ENCODE measurements around the gene FRRS1L. TPM values are rescaled to one million over a fixed set of nuclear protein-coding genes. Genes with fewer than 3 reads are reported as not detected.

FRRS1L gene
- total and polyA plus RNA-seq, 2 of the 13 experiments (the other 11 are each of a cell fraction or from before 2014, with no cell fraction given) = 0.02 to 0.03 TPM

GRCh38 chr9:109082091-109082620 lies 84.9 kb downstream of the FRRS1L start (continued):
- TF ChIP-seq KLF16 (CRISPR knock-in tag; IDR thresholded peaks at IDR 0.05) = peak in 1 of 2 experiments; percentile 70; a peak in 2 of 4 replicates
- TF ChIP-seq RARA (CRISPR knock-in tag; IDR thresholded peaks at IDR 0.05) = peak; percentile 87
- 0 out of 2 replicates have a peak, but pooled peaks have one; percentile 25 for TF ChIP-seq KLF6 (CRISPR knock-in tag; IDR thresholded peaks at IDR 0.05)
- peak; percentile 86 for TF ChIP-seq RXRB (CRISPR knock-in tag; IDR thresholded peaks at IDR 0.05; ENCODE audit: borderline replicate concordance)

Small RNAs within 50 kb of the gene (small RNA-seq; reads per million reads assigned to genes)
- 0 to 1.9 (median 0.65) reads per million in 3 experiments for gene RNU6-984P (ENCODE audit: insufficient read depth in 2 of 3, insufficient read length in 3 of 3, low read depth in 2 of 3, low replicate concordance in 1 of 3)

Other genes starting within 250 kb of the FRRS1L start
- gene ELP1, start 233.1 kb downstream of the FRRS1L start, total RNA-seq (2016; rRNA removed; fragmentation: Illumina TruSeq; extraction: Trizol) = 275 and 437 TPM in 2 replicates
- 137 and 157 TPM in 2 replicates for gene ELP1, start 233.1 kb downstream of the FRRS1L start, polyA plus RNA-seq (2011; rRNA removed)
- 10.2 and 16.3 TPM in 2 replicates for gene ABITRAM, start 232.8 kb downstream of the FRRS1L start, total RNA-seq (2016; rRNA removed; fragmentation: Illumina TruSeq; extraction: Trizol)
- 18.5 and 21.6 TPM in 2 replicates for gene ABITRAM, start 232.8 kb downstream of the FRRS1L start, polyA plus RNA-seq (2011; rRNA removed)
- 162 and 227 TPM in 2 replicates for gene CTNNAL1, start 153.8 kb downstream of the FRRS1L start, total RNA-seq (2016; rRNA removed; fragmentation: Illumina TruSeq; extraction: Trizol)
- gene CTNNAL1, start 153.8 kb downstream of the FRRS1L start, polyA plus RNA-seq (2011; rRNA removed) = 19.9 and 32.0 TPM in 2 replicates
- 39.7 and 55.4 TPM in 2 replicates for gene TMEM245, start 47.3 kb downstream of the FRRS1L start, total RNA-seq (2016; rRNA removed; fragmentation: Illumina TruSeq; extraction: Trizol)
- 40.1 and 53.5 TPM in 2 replicates for gene TMEM245, start 47.3 kb downstream of the FRRS1L start, polyA plus RNA-seq (2011; rRNA removed)
- gene EPB41L4B, start 153.8 kb upstream of the FRRS1L start, total RNA-seq (2016; rRNA removed; fragmentation: Illumina TruSeq; extraction: Trizol) = 22.1 and 25.7 TPM in 2 replicates
- 15.1 and 17.6 TPM in 2 replicates for gene EPB41L4B, start 153.8 kb upstream of the FRRS1L start, polyA plus RNA-seq (2011; rRNA removed)

Data from HepG2 (cell line).